ENCODE data around the gene LHX4. TPM values are rescaled to one million over a fixed set of nuclear protein-coding genes. Genes with fewer than 3 reads are reported as not detected.

LHX4 gene
- total RNA-seq, 2 donors from 2014 or later, result not detected

DNA sequence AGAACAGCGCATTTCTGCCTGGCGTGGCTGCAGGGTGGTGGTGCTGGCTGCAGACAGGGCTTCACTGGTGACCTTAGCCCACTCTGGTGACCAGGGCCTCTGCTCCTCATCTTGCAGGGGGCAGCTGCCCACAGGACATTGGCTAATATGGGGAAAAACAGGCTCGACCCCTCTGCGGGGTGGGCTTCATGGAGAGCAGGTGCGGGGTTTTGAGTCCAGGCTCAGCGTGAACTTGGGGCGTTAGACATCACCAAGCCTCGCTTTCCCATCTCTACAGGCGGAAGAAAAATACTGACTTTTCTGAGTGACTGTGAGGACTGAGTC lies 24.4 kb downstream of the LHX4 start:
- TF ChIP-seq, protein P1, sequence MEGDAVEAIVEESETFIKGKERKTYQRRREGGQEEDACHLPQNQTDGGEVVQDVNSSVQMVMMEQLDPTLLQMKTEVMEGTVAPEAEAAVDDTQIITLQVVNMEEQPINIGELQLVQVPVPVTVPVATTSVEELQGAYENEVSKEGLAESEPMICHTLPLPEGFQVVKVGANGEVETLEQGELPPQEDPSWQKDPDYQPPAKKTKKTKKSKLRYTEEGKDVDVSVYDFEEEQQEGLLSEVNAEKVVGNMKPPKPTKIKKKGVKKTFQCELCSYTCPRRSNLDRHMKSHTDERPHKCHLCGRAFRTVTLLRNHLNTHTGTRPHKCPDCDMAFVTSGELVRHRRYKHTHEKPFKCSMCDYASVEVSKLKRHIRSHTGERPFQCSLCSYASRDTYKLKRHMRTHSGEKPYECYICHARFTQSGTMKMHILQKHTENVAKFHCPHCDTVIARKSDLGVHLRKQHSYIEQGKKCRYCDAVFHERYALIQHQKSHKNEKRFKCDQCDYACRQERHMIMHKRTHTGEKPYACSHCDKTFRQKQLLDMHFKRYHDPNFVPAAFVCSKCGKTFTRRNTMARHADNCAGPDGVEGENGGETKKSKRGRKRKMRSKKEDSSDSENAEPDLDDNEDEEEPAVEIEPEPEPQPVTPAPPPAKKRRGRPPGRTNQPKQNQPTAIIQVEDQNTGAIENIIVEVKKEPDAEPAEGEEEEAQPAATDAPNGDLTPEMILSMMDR (conservative IDR thresholded peaks at IDR 0.05), result no peak
- Mint-ChIP-seq H3K9me3 (no peaks in the 10 kb centered on the region), H3K4me1 (no peaks in the 10 kb centered on the region), H3K36me3 (ENCODE audit: low read depth) (no peaks in the 10 kb centered on the region), H3K4me3 (no peak overlapping the region), H3K27me3 (ENCODE audit: insufficient read depth) (peaks cover 21% of the 10 kb centered on the region), H3K27ac (no peak overlapping the region)
- Histone ChIP-seq H3K27ac (ENCODE audit: low read depth, low read length) (no peak overlapping the region), H3K9ac (ENCODE audit: extremely low read depth, low read length, poor library complexity, severe bottlenecking) (no peak overlapping the region), H3K9me3 (ENCODE audit: control insufficient read depth, low read length) (no peaks in the 10 kb centered on the region), H3K27me3 (ENCODE audit: control insufficient read depth, insufficient read depth, low read length, poor library complexity, severe bottlenecking) (no peaks in the 10 kb centered on the region), H3K36me3 (ENCODE audit: control insufficient read depth, insufficient read depth, low read length) (no peaks in the 10 kb centered on the region), H3K4me3 (ENCODE audit: low read length) (no peak overlapping the region), H3K4me1 (ENCODE audit: control insufficient read depth, insufficient read depth, low read length) (no peaks in the 10 kb centered on the region)
- WGBS, 2 experiments (ENCODE audit: insufficient coverage in 1 of 2, insufficient read length in 1 of 2), result 85 to 93% methylated on average over 9 of the region's 9 CpGs
- DNase-seq, result no peak

DNA sequence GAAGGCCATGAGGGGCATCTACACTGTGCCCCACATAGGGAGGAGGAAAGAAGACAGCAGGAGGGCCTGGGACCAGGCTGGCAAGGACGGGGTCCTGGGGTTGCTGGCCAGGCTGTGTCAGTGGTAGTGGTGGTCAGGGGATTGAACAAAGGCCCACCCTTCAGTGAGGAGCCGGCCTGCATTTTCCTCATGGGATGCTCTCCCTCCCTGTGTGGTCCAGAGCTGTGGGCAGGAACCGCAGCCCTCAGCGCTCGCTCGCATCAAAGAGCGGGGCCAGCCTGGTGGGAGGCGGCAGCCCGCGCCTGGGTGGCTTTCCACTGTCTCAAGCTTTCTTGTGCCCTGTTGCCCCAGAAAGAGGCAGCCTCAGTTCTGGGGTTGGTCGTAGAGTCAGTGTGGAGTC lies 24.8 kb downstream of the LHX4 start:
- DNase-seq, result no peak
- peaks cover 17% of the 10 kb centered on the region for H3K27me3 Mint-ChIP-seq (ENCODE audit: insufficient read depth)

DNA sequence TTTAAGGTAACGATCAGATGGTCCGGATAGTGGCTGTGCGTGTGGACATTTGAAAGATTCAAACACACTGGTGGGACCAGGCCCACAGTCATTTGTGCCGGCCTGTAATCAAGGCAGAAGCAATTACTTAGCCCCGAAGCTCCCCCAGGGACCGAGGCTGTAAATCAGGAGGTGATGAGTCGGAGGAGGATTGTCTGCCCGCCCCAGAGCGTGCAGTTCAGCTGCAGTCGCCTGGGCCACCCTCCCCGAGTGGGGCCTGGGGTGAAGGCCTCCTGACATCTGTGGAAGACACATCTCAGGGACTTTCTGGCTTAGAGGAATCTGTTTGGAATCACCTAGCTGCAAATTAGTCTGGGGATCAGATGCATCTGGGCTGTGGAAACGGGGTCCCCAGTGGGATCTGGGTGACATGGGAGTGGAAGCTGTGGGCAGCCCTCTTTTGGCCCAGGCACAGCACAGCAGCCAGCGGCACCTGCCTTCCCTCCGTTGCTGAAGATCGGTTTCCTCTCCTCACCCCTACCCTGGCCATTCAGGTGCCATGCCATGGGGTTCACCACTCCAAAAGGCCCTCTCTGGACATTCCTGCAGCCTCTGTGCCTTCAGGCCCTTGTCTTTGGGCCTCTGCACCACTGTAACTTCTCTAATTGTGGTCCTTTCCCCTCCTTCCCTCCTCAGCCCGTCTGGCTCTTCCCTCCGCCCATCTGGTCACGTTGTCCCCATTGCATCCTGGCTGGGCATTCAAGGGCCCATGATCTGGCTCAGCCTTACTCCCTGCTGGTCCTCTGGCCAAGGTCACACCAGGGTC lies 25.7 kb downstream of the LHX4 start:
- no peak overlapping the region for H3K9ac ChIP-seq (ENCODE audit: extremely low read depth, low read length, poor library complexity, severe bottlenecking)
- 88 to 90% methylated on average over 17 to 18 of the region's 18 CpGs for WGBS, 2 experiments (ENCODE audit: insufficient coverage in 1 of 2, insufficient read length in 1 of 2)
- Mint-ChIP-seq H3K9me3 (no peaks in the 10 kb centered on the region), H3K27me3 (ENCODE audit: insufficient read depth) (peaks cover 15% of the 10 kb centered on the region), H3K36me3 (ENCODE audit: low read depth) (no peaks in the 10 kb centered on the region), H3K4me3 (no peak overlapping the region), H3K27ac (no peak overlapping the region), H3K4me1 (no peaks in the 10 kb centered on the region)
- no peak for DNase-seq
- no peaks in the 10 kb centered on the region for H3K36me3 ChIP-seq (ENCODE audit: control insufficient read depth, insufficient read depth, low read length)
- no peak overlapping the region for H3K27ac ChIP-seq (ENCODE audit: low read depth, low read length)
- no peaks in the 10 kb centered on the region for H3K27me3 ChIP-seq (ENCODE audit: control insufficient read depth, insufficient read depth, low read length, poor library complexity, severe bottlenecking)
- H3K9me3 ChIP-seq (ENCODE audit: control insufficient read depth, low read length), result no peaks in the 10 kb centered on the region
- H3K4me1 ChIP-seq (ENCODE audit: control insufficient read depth, insufficient read depth, low read length), result no peaks in the 10 kb centered on the region
- TF ChIP-seq, protein P1 (conservative IDR thresholded peaks at IDR 0.05), result no peak
- no peak overlapping the region for H3K4me3 ChIP-seq (ENCODE audit: low read length)

More for the DNA sequence above, 24.8 kb downstream of the LHX4 start:
- Histone ChIP-seq H3K9ac (ENCODE audit: extremely low read depth, low read length, poor library complexity, severe bottlenecking) (no peak overlapping the region), H3K9me3 (ENCODE audit: control insufficient read depth, low read length) (no peaks in the 10 kb centered on the region), H3K4me1 (ENCODE audit: control insufficient read depth, insufficient read depth, low read length) (no peaks in the 10 kb centered on the region), H3K27ac (ENCODE audit: low read depth, low read length) (no peak overlapping the region), H3K36me3 (ENCODE audit: control insufficient read depth, insufficient read depth, low read length) (no peaks in the 10 kb centered on the region), H3K27me3 (ENCODE audit: control insufficient read depth, insufficient read depth, low read length, poor library complexity, severe bottlenecking) (no peaks in the 10 kb centered on the region), H3K4me3 (ENCODE audit: low read length) (no peak overlapping the region)
- TF ChIP-seq, protein P1 (conservative IDR thresholded peaks at IDR 0.05), result no peak
- Mint-ChIP-seq H3K9me3 (no peaks in the 10 kb centered on the region), H3K4me1 (no peaks in the 10 kb centered on the region), H3K4me3 (no peak overlapping the region), H3K27ac (no peak overlapping the region), H3K36me3 (ENCODE audit: low read depth) (no peaks in the 10 kb centered on the region)
- WGBS, 2 experiments (ENCODE audit: insufficient coverage in 1 of 2, insufficient read length in 1 of 2), result 90 to 97% methylated on average over 9 to 11 of the region's 11 CpGs
